Brain microvascular endothelial cell (primary cell): ENCODE measurements around the gene ADAMTS4.

Source experiments
- DNase-seq: peaks from one replicate; pipeline ENCODE4 v3.0.0-alpha.2; 2020
- H3K27ac ChIP-seq: fragments of 250-450 bp; sonication (Bioruptor Pico); 2 replicates; pipeline ENCODE4 v1.5.1; 2020; ENCODE audit warnings: mild to moderate bottlenecking, moderate library complexity
- H3K27me3 ChIP-seq: fragments of 250-450 bp; sonication (Bioruptor Pico); replicated peaks from 2 replicates; pipeline ENCODE4 v1.5.1; 2020; ENCODE audit warnings: mild to moderate bottlenecking
- H3K36me3 ChIP-seq: fragments of 250-450 bp; sonication (Bioruptor Pico); replicated peaks from 2 replicates; pipeline ENCODE4 v1.5.1; 2020; ENCODE audit warnings: mild to moderate bottlenecking
- H3K4me3 ChIP-seq: 2 replicates; pipeline ENCODE4 v1.5.1; 2011; ENCODE audit warnings: low read depth, mild to moderate bottlenecking, control low read depth, low read length, moderate library complexity
- CTCF ChIP-seq: IDR thresholded peaks from 2 replicates; pipeline ENCODE4 v1.5.1; 2011; ENCODE audit warnings: low read depth, mild to moderate bottlenecking, moderate library complexity, low read length, control low read depth, inconsistent platforms; ENCODE audit errors: missing control alignments
- in situ Hi-C: cut with HindIII; loops from 2 replicates; pipeline ENCODE4 v1.10.0; 2017; ENCODE audit warnings: low sequenced_read_pairs, low pct_ligation_motif_present

Gene ADAMTS4

DNA sequence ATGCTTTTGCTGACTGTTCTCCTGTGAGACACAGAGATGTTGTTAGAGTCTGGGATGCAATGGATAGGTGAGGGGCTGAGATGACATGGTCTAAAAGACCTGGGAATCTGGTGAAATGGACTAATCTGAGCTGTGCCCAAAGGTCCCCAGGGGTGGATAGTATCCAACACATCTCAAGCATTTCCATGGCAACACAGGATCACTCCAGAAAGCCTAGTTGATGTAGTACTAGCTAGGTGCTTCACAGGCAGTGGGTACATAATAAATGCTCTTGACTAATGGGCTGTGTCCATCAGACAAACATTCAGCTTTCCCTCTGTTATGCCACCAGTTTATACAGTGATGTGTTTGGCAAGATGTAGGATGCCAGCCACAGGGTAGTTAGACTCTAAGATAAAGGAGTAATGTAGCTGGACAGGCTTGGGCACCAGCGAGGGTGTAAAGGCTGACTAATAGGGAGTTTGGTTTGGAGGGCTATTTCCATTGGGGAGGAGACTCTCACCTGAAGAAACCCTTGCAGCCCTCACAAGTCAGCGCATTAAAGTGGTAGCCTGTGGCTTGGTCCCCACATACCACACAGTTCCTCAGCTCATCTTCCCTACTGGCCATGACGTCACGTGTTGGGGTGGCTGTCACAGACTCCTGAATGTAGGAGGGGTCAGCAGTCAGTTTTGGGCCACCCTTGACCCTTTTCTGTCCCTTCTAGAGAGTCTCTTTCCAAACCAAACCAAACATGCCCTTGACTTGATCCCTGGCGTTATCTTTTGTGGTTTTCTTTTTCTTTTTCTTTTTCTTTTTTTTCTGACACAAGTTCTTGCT lies 37.3 kb upstream of the ADAMTS4 start:
- TF ChIP-seq CTCF, result no peak
- H3K27me3 ChIP-seq, result no peaks in the 10 kb centered on the region
- in situ Hi-C loops, result no loop called here
- DNase-seq, result no peak
- H3K27ac ChIP-seq, result no peak overlapping the region
- no peaks in the 10 kb centered on the region for H3K36me3 ChIP-seq
- H3K4me3 ChIP-seq, result no peak overlapping the region

DNA sequence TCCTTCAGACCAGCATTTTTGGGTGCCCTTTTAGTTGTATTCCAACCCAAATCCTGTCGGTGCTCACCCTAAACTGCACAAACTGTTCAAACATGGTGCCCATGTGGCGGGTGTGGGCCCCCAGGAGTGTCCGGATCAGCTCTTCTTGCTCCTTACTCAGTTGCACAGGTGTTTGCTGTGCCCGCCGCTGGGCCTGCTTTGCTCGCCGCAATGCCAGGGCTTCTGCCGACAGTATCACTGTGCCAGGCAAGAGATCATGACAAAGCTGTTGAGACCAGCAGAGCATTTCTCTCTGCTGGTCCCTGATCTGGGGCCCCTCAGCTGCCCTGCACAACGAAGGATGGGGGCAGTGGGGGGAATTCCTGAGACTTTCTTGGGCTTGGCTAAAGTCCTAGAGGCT lies 34.2 kb upstream of the ADAMTS4 start:
- TF ChIP-seq CTCF, result no peak
- DNase-seq, result no peak
- H3K36me3 ChIP-seq, result peaks cover 21% of the 10 kb centered on the region
- in situ Hi-C loops, result no loop called here
- no peak overlapping the region for H3K27ac ChIP-seq
- no peaks in the 10 kb centered on the region for H3K27me3 ChIP-seq
- H3K4me3 ChIP-seq, result no peak overlapping the region

DNA sequence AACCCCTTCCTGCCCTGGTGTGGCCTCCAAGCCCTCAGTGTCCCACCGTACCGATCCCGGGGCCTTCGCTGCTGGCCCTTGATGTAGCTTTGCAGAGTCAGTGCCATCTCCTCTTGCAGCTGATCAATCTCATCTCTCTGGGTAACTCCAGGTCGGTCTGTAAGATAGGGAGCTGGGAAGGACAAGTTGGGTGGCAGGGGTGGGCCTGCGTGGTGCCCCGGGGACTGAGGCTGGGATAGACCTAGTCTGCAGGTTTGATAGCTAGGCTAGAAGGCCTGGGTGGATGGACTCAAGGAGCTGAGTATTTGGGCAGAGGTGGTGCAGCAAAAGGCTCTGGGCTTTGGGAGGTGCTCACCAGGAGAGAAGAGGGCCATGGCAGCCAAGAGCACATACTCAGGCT lies 31.9 kb upstream of the ADAMTS4 start:
- no peak for TF ChIP-seq CTCF
- in situ Hi-C loops, result no loop called here
- no peaks in the 10 kb centered on the region for H3K27me3 ChIP-seq
- DNase-seq, result no peak
- peaks cover 27% of the 10 kb centered on the region for H3K36me3 ChIP-seq
- H3K27ac ChIP-seq, result no peak overlapping the region
- no peak overlapping the region for H3K4me3 ChIP-seq

GRCh38 chr1:161229896-161230295 lies 31.0 kb upstream of the ADAMTS4 start:
- Histone ChIP-seq H3K4me3 (no peak overlapping the region), H3K27ac (no peak overlapping the region), H3K27me3 (no peaks in the 10 kb centered on the region), H3K36me3 (peaks cover 27% of the 10 kb centered on the region)
- TF ChIP-seq CTCF, result peak; percentile 27
- DNase-seq, result no peak
- in situ Hi-C loops, result no loop called here

DNA sequence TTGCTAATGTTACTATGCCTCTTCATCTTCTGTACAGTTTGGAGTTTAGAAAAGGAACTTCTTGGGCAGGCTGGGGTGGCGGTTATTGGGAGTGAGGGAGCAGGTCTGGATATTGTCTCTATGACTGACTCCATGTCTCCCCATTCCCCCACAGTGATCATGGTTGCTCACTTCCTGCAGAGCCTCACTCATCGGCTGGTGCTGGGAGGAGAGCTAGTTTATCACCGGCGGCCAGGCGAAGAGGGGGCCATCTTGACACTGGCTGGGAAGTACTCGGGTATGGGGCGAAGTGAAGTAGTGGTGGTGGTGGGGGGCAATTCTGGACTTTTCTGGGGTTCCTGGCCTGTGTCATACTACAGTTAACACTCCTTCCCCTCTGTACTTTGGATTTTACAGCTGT lies 29.2 kb upstream of the ADAMTS4 start:
- no peak for TF ChIP-seq CTCF
- in situ Hi-C loops, result no loop called here
- Histone ChIP-seq H3K36me3 (peaks cover 27% of the 10 kb centered on the region), H3K27ac (no peak overlapping the region), H3K4me3 (no peak overlapping the region), H3K27me3 (no peaks in the 10 kb centered on the region)
- no peak for DNase-seq
